NCI-H526 (cell line): ENCODE results near the gene IL23A.

ENCODE experiments used
- DNase-seq, 2 experiments: peaks; one replicate each; lab custom pipeline; 2025; lab: John Stamatoyannopoulos, UW

Gene IL23A

GRCh38 chr12:56361487-56362129 lies 22.9 kb downstream of the IL23A start:
- DNase-seq = no peak

DNA sequence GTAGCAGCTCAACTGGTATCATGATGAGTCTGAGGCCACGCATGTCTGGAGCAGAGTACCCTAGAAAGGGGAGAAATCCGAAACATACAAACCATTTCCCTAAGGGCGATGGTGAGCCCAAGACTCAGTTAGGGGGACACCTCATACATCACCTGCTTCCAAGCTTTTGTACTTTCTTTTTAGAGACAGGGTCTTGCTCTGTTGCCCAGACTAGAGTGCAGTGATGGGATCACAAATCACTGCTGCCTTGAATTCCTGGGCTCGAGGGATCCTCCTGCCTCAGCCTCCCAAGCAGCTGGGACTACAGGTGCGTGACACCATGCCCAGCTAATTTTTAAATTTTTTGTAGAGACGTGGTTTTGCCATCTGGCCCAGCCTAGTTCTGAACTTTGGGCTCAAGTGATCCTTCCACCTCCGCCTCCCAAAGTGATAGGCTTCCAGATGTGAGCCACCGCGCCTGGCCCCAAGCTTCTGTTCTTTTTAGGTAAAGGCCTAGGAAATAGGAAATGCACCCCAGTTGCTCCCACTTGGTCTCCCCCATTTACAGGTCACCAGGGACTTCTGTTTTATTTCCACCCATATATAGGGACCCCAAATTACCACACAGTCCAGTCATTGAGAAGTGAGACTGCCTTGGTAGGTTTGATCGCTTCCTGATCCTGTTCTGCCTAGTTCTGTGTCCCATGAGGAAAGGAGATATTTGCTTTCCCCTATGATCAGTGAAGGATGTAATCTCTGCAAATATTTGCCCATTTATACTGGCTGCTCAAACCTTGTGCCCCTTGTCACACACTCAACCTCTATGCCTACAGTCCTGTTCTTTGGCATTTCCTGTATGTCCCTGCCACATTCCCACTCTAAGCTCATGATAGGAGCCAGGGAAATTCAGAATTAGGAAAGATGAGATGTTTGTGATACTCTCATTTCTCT lies 23.7 kb downstream of the IL23A start, which contains the start of gene APOF:
TSS of gene APOF (minus strand) at position 728 of the 930 bp plus-strand sequence. CDS start at position 616, 112 bp downstream.
- DNase-seq = peak in 1 of 2 experiments; percentile 26

GRCh38 chr12:56366948-56367347 lies 28.3 kb downstream of the IL23A start:
- no peak for DNase-seq

GRCh38 chr12:56373515-56373914 lies 34.8 kb downstream of the IL23A start:
- no peak for DNase-seq

DNA sequence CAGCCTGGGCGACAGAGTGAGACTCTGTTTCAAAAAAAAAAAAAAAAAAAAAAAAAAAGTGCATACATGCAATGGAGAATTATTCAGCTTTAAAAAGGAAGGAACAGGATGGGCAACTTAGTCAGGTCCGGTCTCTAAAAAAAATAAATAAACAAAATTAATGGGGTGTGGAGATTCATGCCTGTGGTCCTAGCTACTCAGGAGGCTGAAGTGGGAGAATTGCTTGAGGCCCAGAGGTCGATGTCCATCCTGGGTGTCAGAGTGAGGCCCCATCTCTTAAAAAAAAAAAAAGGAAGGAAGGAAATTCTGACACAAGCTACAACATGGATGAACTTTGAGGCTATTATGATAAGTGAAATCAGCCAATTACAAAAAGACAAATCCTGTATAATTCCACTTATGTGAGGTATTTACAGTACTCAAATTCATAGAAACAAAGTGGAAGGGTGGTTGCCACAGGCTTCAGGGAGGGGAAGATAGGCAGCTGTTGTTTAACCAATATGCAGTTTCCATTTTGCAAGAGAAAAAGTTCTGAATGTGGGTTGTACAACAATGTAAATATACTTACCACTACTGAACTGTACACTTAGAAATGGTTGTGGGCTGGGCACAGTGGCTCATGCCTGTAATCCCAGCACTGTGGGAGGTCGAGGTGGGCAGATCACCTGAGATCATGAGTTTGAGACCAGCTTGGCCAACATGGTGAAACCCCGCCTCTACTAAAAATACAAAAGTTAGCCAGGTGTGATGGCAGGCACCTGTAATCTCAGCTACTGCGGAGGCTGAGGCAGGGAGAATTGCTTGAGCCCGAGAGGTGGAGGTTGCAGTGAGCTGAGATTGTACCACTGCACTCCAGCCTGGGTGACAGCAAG lies 36.3 kb downstream of the IL23A start:
- no peak for DNase-seq

DNA sequence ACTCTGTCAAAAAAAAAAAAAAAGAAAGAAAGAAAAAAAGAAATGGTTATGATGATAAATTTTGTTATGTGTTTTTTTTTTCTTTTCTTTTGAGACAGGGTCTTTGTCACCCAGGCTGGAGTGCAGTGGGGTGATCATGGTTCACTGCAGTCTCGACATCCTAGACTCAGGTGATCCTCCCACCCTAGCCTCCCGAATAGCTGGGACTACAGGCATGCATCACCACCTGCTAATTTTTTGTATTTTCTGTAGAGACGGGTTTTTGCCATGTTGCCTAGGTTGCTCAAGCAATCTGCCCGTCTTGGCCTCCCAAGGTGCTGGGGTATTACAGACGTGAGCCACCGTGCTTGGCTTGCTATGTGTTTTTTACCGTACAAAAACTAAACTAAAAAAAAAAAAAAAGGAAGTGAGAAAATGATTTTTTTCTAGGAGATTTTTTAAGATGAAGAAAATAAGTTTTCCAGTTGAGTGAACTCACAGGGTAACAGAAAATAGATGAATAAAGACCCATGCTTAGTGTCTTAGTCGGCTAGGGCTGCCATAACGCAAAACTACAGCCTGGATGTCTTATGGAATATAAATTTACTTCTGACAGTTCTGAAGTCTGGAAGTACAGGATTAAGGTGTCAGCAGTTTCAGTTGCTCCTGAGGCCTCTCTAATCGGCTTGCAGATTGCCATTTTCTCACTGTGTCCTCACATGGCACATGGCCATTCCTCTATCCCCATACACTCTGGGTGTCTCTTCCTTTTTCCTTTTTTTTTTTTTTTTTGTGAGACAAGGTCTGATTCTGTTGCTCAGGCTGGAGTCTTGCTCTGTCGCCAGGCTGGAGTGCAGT lies 37.1 kb downstream of the IL23A start:
- no peak for DNase-seq

GRCh38 chr12:56377310-56377988 lies 38.8 kb downstream of the IL23A start:
- no peak for DNase-seq

DNA sequence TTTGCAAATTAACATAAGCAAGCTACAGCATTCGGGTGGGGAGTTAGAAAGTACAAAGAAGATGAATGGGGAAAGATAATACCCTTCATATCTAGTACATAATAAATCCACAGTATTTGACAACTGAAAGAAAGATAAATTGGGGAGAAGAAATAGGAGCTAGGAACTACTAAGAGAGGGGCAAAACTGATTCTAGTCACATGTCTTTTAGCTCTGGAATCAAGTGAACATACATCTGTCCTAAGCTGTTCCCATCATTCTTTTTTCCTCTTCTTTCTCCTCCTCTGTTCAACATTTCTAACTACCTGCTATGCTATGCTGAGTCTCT lies 39.3 kb downstream of the IL23A start:
- no peak for DNase-seq

DNA sequence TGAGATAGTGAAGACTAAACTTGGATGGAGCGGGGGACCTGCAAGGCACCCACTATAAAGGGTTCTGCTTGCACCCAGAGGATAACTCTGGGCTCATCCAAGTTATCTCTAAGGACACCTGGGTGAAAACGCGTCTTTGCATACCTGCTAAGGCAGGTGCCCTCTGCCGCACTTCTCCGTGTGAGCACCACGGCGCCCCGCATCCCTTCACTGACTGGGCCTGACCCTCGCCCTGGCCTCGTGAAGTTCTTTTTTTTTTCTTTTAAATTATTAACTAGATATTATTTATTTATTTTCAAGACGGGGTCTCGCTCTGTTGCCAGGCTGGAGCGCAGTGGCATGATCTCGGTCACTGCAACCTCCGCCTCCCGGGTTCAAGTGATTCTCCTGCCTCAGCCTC lies 43.9 kb downstream of the IL23A start:
- no peak for DNase-seq

- no peak for DNase-seq
Observed at GRCh38 chr12:56385873-56386272, 47.2 kb downstream of the IL23A start.

GRCh38 chr12:56387152-56387736 lies 48.6 kb downstream of the IL23A start:
- no peak for DNase-seq

GRCh38 chr12:56389412-56389811 lies 50.7 kb downstream of the IL23A start:
- DNase-seq = no peak
